Ascending aorta (tissue), 2 donors: ENCODE data around the gene OR8I2. TPM values are rescaled to one million over a fixed set of nuclear protein-coding genes. Genes with fewer than 3 reads are reported as not detected.
"Not testable (repeated sequence)": the region's sequence is repeated elsewhere in the genome, so short reads cannot be mapped to it uniquely, and the experiment has no call there.

Experiments
- DNase-seq, 2 donors: peaks; one replicate each; pipeline ENCODE4 v3.0.0-alpha.2; 2019; ENCODE audit warnings: low spot score in 2 of 2
- H3K27ac ChIP-seq, 2 donors: fragments of 200-600 bp; sonication (generic); one replicate each; pipeline ENCODE4 v1.5.1; 2016 to 2017; ENCODE audit warnings: mild to moderate bottlenecking in 1 of 2
- H3K27me3 ChIP-seq: fragments of 200-600 bp; sonication (generic); one replicate; pipeline ENCODE4 v1.5.1; 2017
- H3K36me3 ChIP-seq, 2 donors: fragments of 200-600 bp; sonication (generic); one replicate each; pipeline ENCODE4 v1.5.1; 2016
- H3K4me1 ChIP-seq, 2 donors: fragments of 200-600 bp; sonication (generic); one replicate each; pipeline ENCODE4 v1.5.1; 2016 to 2017; ENCODE audit warnings: mild to moderate bottlenecking in 1 of 2
- H3K4me3 ChIP-seq, 2 donors: fragments of 200-600 bp; sonication (generic); one replicate each; pipeline ENCODE4 v1.5.1; 2016 to 2017; ENCODE audit warnings: mild to moderate bottlenecking in 1 of 2
- H3K9me3 ChIP-seq, 2 donors: fragments of 200-600 bp; sonication (generic); one replicate each; pipeline ENCODE4 v1.5.1; 2016
- CTCF ChIP-seq, 3 experiments: fragments of 200-600 bp in 2 of 3; fragments of 450-650 bp in 1 of 3; sonication (generic) in 2 of 3; IDR thresholded peaks; one replicate each; pipeline ENCODE4 v1.5.1; 2016 to 2019; ENCODE audit warnings: antibody characterized with exemption in 3 of 3, mild to moderate bottlenecking in 1 of 3, moderate library complexity in 1 of 3
- intact Hi-C: fragments of 100-400 bp; cut with DNase I; formaldehyde crosslinking; loops from one replicate; pipeline ENCODE4 v1.15.1; 2023
- total RNA-seq: library from RNA; depleted of rRNA; stranded (reverse); fragments of >200 nt; gene quantifications from one replicate; pipeline ENCODE4 v1.1.0, GENCODE V29; 2016

The OR8I2 gene
- total RNA-seq = not detected

GRCh38 chr11:56093008-56093407 is at the start of gene OR8I2:
TSS of gene OR8I2 (plus strand) at chr11:56093308. CDS start at chr11:56093308, 0 bp downstream.
- no peak within 1 kb of the TSS for H3K4me3 ChIP-seq
- no peaks in the 10 kb centered on the region for H3K9me3 ChIP-seq
- H3K36me3 ChIP-seq = no peaks in the 10 kb centered on the region
- no peak within 1 kb of the TSS for H3K27ac ChIP-seq
- H3K4me1 ChIP-seq = no peaks in the 10 kb centered on the region
- no peaks in the 10 kb centered on the region for H3K27me3 ChIP-seq
- no peak for TF ChIP-seq CTCF (IDR thresholded peaks at IDR 0.05)
- intact Hi-C loops = no loop called here
- DNase-seq = no peak

- DNase-seq = no peak
- Histone ChIP-seq H3K27ac (no peak overlapping the region), H3K9me3 (no peaks in the 10 kb centered on the region), H3K27me3 (no peaks in the 10 kb centered on the region), H3K36me3 (no peaks in the 10 kb centered on the region), H3K4me1 (no peaks in the 10 kb centered on the region), H3K4me3 (no peak overlapping the region)
- no peak for TF ChIP-seq CTCF (IDR thresholded peaks at IDR 0.05)
- intact Hi-C loops = no loop called here
Measured at GRCh38 chr11:56045538-56045937, 47.6 kb upstream of the OR8I2 start.

- Histone ChIP-seq H3K27me3 (no peaks in the 10 kb centered on the region), H3K4me3 (no peak overlapping the region), H3K27ac (no peak overlapping the region), H3K9me3 (no peaks in the 10 kb centered on the region), H3K36me3 (no peaks in the 10 kb centered on the region), H3K4me1 (no peaks in the 10 kb centered on the region)
- DNase-seq = no peak
- intact Hi-C loops = no loop called here
- TF ChIP-seq CTCF (IDR thresholded peaks at IDR 0.05) = no peak
Measured at GRCh38 chr11:56048480-56048879, 44.6 kb upstream of the OR8I2 start.

GRCh38 chr11:56049487-56049886 is 43.6 kb upstream of the OR8I2 start:
- no peak for TF ChIP-seq CTCF (IDR thresholded peaks at IDR 0.05)
- no peaks in the 10 kb centered on the region for H3K9me3 ChIP-seq
- H3K4me3 ChIP-seq = no peak overlapping the region
- no peak for DNase-seq
- no peaks in the 10 kb centered on the region for H3K36me3 ChIP-seq
- no peaks in the 10 kb centered on the region for H3K27me3 ChIP-seq
- H3K4me1 ChIP-seq = no peaks in the 10 kb centered on the region
- intact Hi-C loops = no loop called here
- no peak overlapping the region for H3K27ac ChIP-seq

- intact Hi-C loops, H3K4me1 ChIP-seq, H3K4me3 ChIP-seq: not testable (repeated sequence)
Measured at GRCh38 chr11:56056366-56056765, 36.7 kb upstream of the OR8I2 start.

GRCh38 chr11:56057661-56058237 is 35.4 kb upstream of the OR8I2 start:
- intact Hi-C loops, H3K27ac ChIP-seq, DNase-seq: not testable (repeated sequence)

More at GRCh38 chr11:56056366-56056765, 36.7 kb upstream of the OR8I2 start:
- H3K36me3 ChIP-seq, H3K27ac ChIP-seq, H3K27me3 ChIP-seq, DNase-seq, H3K9me3 ChIP-seq: not testable (repeated sequence)

GRCh38 chr11:56058260-56058780 is 34.8 kb upstream of the OR8I2 start:
- H3K27ac ChIP-seq, H3K4me1 ChIP-seq, H3K9me3 ChIP-seq, H3K4me3 ChIP-seq, DNase-seq, H3K36me3 ChIP-seq, H3K27me3 ChIP-seq, intact Hi-C loops: not testable (repeated sequence)

More at GRCh38 chr11:56057661-56058237, 35.4 kb upstream of the OR8I2 start:
- not testable (repeated sequence) for H3K9me3 ChIP-seq, H3K4me1 ChIP-seq, H3K4me3 ChIP-seq, H3K36me3 ChIP-seq, H3K27me3 ChIP-seq
